HG03066 (cell line): Measurements from ENCODE around the gene ACY1.

ENCODE experiments used
- ATAC-seq: cut with Tn5 transposase; IDR thresholded peaks from one replicate; pipeline ENCODE4 v1.9.1; 2021; ENCODE audit warnings: low read depth; ENCODE audit not compliant: unreplicated experiment

The ACY1 gene

GRCh38 chr3:51982838-51983577 is at the start of gene ACY1:
TSS of gene ACY1 (plus strand) at chr3:51983535. CDS start at chr3:51984065, 530 bp downstream.
- ATAC-seq = peak; percentile 76

DNA sequence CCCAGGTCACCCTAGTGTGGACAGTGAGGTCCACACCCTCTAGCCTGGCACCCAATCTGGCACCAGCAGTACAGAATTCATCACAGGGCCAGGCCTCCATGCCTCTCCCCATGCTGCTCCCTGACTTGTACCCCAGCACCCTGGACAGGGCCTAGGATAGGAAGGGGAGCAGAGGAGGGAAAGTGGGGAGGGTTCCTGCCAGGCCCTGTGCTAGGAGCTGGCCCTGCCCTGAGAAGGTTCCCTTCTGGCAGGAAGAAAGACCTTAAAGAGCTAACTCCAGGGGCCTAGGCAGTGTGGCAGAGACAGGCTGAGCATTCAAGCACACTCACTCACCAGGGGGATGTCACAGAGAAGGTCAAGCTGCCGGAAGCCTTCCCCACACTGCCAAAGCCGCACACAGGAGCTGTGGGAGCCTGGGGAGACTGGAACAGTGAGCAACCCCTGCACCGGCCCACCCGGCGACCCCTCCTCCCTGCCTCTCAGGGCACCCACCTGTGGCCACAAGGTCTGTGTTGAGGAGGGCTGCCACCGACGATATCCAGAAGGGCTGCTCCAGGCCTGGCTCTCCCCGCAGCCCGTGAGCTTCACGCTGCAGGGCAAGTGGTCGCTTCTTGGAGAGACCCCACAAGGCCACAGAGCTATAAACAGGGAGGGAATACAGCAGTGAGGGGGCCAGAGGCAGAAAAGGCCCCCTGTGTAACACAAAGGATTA is 49.0 kb upstream of the ACY1 start:
- no peak for ATAC-seq

GRCh38 chr3:51934991-51935885 is 48.1 kb upstream of the ACY1 start:
- ATAC-seq = no peak

DNA sequence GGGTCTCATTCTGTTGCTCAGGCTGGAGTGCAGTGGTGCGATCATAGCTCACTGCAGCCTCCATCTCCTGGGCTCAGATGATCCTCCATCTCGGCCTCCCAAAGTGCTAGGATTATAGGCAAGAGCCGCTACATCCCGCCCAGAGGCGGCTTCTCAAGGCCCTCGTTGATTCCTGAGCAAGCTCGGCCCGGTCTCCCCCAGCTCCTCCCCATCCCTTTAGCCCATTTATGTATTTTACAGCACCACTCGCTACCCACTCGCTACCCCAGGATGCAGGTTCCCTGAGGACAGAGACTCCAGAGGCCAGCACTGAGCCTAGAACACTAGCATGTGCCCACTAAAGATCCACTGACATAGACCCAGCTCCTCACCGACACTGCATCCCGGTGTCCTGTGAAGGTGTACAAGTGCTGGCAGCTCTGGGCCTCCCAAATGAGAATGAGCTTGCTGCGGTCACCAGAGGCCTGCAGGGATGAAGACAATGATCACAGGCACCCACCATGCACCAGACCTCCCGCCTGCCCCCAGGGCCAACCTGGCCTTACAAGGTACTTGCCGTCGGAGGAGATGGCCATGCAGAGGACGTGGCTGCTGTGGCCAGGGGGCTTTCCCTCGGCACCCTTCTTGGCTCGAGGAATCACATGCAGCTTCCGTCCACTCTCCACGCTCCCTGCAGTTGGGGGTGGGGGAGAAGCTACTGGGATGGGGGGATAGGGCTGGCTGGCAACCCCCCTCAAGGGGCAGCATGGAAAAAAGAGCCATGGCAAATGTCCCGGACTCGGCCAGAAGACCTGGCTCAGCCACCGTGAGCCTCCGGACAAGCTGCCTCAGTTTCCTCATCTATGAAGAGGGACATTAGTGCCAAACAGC is 47.2 kb upstream of the ACY1 start:
- ATAC-seq = no peak

- ATAC-seq = no peak
Measured at GRCh38 chr3:51937014-51937413, 46.3 kb upstream of the ACY1 start.

- ATAC-seq = no peak
Measured at GRCh38 chr3:51937611-51938450, 45.5 kb upstream of the ACY1 start.

DNA sequence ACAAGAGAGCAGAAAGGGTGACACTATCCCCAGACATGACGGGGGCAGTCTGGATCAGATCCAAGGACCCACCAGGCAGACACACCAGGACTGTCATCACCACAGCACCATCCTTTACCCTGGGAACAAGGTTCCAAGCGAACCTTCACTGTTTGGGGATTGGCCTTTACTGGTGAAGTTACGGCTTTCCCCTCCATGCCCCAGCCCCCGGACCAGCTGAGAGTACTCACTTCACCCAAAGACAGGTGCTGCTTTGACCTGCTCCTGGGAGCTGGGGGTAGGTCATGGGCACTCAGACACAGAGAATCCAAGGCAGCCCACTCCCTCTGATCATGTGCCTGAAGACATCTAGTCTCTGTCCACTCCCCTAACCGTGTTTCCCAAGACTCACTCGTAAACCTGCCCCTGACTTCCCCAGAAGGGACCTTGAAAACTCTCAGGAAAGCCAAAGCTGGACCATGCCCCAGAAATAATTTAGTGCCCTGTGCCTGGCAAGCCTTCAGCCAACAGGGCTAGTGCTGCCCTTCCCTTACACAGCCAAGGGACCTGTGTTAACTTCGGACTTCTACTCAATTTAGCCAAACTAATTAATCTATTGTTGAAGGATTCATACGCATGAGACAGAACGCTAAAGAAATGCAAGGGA is 44.4 kb upstream of the ACY1 start:
- no peak for ATAC-seq

DNA sequence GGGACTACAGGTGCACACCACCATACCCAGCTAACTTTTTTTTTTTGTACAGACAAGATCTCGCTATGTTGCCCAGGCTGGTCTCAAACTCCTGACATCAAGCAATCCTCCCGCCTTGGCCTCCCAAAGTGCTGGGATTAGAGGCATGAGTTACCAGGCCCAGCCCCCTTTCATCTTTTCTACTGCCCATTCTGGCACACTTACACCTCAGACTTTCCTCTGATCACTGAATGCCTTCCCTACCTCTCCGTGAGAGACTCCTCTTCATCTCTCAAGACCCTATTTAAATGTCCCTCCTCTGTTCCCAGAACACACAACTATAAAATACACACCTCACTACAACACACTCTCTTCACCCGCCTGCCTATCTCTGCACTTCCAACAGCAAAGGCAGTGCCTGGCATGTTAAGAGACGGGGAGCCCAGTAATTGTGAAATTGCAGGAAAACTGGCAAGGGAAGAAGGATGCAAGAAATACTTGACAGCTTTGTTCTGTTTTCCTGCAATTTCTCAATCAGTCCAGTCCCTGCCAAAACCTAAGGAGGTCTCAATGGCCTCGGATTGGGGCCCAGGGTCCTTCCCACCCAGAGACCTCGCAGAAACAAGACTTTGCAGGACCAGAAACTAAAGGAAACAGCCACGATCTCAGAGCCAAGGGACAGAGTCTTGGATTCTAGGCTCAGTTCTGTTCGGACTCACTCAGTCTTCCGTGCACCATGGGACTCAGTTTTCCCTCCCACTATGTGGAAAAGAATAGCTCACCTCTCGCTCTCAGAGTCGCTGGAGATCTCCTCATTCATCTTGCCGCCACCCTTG is 42.5 kb upstream of the ACY1 start:
- ATAC-seq = no peak

DNA sequence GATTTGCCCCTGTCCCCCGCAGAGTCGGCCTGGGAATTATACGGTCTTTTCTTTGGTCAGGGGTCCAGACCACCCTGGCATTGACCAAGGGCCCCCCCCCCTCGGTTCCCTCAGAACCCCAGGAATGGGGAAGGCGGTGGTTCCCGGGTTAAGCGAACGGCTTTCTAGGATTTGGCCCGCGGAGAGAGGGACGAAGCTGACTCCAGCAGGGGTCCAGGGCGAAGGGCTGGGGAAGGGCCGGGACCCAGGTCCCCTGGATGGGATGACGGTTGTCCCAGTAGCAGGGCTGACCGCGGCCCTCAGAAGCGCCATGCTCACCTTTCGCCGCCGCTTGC is 41.9 kb upstream of the ACY1 start:
- ATAC-seq = no peak

- ATAC-seq = peak; percentile 88
Measured at GRCh38 chr3:51941798-51942602, 41.3 kb upstream of the ACY1 start, which contains the start of the genes PARP3 and RRP9. TSS of gene PARP3 (plus strand) at chr3:51942363. CDS start at chr3:51943356, 993 bp downstream. TSS of gene RRP9 (minus strand) at chr3:51941904. CDS start at chr3:51941867, 37 bp downstream.

DNA sequence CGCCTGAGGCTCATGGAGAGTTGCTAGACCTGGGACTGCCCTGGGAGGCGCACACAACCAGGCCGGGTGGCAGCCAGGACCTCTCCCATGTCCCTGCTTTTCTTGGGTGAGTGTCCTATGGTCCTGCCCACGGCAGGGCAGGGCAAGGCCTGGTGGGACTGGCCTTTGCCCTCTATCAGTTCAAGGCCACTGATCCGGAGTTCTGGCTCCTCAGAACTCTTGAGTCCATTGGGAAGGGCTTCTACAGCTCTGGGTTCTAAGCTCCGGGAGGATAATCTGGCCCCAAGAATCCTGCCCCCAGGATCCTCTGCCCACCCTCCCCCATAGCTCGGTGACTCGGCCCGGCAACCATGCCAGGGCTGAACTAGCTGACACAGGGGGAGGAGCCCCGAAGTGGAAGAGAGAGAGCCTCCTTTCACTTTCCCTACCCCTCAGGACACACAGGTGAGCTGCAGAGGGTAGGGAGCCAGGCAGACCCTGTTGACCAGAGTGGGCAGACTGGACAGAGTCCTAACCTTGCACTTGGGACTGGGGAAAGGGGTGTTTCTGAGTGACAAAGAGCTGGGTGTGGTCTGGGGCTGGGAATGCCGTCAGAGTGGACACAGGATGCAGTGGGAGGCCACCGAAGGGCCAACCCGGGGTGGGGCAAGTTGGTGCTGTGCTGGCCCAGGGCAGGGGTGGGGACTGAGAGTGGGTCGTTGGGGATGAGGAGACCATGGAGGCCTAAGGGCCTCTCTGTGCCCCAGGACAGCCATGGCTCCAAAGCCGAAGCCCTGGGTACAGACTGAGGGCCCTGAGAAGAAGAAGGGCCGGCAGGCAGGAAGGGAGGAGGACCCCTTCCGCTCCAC is 40.5 kb upstream of the ACY1 start:
- peak; percentile 40 for ATAC-seq

GRCh38 chr3:51943451-51944391 is 39.6 kb upstream of the ACY1 start:
- no peak for ATAC-seq

DNA sequence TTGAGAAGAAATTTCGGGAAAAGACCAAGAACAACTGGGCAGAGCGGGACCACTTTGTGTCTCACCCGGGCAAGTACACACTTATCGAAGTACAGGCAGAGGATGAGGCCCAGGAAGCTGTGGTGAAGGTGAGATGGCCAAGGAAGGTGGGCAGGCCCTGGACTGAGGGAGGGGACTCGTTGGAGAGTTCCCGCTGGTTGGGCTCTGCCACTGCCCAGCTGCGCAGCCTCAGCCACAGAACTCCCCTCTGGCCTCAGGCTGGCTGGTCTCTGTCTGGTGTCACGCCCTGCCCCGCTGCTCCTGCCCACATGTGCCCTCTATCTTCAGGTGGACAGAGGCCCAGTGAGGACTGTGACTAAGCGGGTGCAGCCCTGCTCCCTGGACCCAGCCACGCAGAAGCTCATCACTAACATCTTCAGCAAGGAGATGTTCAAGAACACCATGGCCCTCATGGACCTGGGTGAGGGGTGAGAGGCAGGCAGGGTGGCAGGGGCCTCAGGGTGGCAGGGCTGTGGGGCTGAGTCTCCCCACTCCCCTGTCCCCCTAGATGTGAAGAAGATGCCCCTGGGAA is 38.8 kb upstream of the ACY1 start:
- ATAC-seq = no peak

- ATAC-seq = no peak
Measured at GRCh38 chr3:51945031-51945840, 38.1 kb upstream of the ACY1 start.
